ENCODE results near the gene VPS54. TPM values are rescaled to one million over a fixed set of nuclear protein-coding genes. Genes with fewer than 3 reads are reported as not detected.

Gene VPS54
- total RNA-seq, 1 donor from 2014 or later: 34.8 TPM

DNA sequence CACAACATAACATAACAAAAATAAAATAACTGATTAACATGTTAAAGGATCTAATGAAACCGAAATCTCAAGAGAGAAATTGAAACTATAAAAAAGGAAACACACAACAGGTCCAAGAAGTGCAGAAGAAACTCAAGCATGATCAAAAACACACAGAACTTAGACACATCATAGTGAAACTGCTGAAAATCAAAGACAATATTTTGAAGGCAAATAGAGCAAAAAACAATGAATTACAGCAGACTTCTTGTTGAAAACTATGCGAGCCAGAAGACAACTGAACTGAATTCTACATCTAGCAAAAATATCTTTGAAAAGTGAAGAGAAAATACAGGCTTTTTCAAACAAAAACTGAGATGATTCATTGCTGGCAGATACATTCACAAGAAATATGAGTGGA is 116.2 kb downstream of the VPS54 start:
- DNase-seq (ENCODE audit: low read depth): peak; percentile 18

GRCh38 chr2:63902149-63902548 is 117.1 kb downstream of the VPS54 start:
- no peak for DNase-seq (ENCODE audit: low read depth)

DNA sequence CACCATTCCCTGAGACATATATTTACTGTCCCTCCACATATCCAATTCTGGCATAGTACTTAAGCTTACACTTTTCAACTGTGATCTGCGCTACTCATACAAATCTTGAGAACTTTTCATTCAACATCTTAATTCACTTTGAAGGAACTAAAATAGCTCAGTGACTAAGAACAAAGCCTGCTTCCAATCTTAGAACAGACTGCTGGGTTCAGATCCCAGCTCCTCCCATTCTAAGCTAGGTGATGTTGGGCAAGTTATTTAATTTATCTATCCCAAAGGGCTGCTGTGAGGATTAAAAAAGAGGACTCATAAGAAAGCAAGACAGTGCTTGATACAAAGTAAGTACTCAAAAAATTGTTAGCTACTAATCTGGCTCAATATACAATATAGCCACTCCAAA is 119.6 kb downstream of the VPS54 start:
- DNase-seq (ENCODE audit: low read depth): no peak

DNA sequence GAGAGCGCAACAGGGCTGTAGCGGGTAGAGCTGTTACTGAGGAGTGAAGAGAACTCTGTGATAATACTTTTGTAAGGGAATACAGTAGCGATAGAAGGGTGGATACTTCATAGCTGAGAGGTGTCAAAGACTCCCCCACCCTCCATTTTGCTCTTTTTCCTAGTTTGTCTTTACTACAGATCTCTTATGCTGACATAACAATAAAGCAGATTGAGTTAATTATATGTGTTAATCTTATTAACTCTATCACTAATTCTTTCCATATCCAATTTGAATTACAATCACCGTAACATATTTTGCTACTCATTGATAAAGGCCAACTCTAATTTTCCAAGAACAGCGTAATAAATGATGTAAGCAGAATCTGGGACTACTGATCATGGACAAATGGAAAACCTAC is 120.4 kb downstream of the VPS54 start:
- no peak for DNase-seq (ENCODE audit: low read depth)

- no peak for DNase-seq (ENCODE audit: low read depth)
Observed at GRCh38 chr2:63894167-63894566, 125.1 kb downstream of the VPS54 start.

DNA sequence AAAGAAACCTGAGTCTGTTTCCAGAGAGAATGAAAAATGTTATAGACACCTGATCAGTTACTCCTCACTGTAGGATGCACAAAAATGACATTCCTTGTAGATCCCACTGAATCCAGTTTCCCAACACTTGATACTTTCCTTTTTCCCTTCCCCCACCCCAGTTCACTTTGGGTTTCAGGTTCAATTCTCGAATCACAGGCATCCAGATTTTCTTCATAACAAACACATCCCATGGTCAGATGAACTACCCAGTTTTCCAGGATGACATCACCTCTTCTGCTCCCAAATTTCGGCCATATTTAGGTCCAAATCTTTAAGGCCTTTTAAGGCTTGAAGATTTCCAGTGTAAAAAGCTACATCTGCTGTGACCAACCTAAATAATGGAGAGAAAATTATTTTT is 126.1 kb downstream of the VPS54 start:
- no peak for DNase-seq (ENCODE audit: low read depth)

DNA sequence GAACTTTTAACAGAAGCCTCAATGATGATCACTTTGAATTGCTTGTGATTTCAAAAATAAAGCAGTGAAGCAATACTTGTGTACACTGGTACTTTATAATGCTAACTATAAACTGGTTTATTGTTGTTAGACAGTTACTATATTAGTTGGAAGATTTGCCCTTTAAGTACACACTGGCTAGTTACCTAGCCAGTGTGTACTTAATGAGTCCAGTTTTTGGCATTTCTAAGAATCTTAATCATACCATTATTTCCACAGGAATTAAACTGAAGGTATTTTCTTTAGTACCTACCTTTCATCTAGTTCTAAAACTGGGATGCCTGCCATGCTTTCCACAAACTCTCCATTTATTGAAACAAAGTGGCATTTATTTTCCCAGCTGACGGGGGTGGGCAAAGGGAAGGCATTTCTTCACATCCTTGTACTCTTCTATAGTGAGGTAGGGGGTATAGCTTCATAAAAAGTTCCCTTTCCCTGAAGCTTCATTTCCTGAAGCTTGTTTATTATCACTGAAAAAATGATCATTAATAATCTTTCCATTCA is 127.7 kb downstream of the VPS54 start:
- DNase-seq (ENCODE audit: low read depth): no peak

DNA sequence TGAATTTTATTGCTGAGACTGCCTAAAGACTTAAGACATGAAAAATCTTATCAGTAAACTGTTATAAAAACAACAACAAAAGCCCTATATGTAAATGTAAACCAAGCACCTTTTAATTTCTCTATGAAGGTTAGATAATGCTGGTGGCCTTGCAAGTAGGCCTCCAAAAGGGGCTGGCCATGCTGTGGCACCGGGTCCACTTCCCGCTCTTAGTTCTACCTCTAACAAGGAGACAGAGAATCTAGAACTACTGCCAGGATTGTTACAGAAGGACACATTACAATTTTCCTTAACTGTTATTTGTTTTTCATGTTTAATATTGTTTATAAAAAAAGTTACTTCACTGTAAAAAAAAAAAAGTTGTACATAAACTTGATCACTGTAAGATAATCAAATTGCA is 128.6 kb downstream of the VPS54 start:
- no peak for DNase-seq (ENCODE audit: low read depth)

DNA sequence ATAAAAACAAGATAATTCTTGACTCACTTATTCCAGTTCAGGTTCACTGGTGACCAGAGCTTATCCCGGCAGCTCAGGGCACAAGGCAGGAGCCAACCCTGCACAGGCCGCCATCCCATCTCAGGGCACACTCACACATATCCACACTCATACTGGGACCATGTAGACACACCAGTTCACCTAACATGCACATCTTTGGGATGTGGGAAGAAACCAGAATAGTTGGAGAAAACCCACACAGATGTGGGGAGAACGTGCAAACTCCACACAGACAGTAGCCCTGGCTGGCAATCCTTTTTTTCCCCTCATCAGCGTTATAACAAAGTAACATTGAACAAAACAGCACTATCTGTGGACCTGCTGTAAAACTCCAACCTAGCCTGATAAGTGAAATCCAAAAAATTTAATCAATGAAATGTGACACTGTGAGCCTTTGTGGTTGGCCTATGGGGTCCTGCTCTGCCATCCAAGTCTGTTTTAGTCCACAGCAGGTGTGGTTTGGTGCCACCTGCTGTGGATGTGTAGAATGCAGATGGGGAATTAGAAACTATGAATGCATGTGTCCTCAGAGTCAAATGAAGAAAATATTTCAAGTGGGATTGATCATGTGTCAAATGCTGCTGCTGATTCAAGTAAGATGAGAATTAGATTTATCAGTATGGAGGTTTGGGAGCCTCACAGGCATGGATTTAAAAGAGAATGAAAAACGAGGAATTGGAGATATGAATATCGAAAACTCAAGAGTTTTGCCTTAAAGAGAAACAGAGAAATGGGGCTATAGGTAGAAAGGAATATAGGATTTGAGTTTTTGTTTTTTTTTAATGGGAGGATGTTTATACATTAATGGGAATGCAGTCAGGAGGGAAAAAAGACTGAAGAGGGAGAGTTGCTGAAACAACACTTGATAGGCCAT is 130.5 kb downstream of the VPS54 start:
- DNase-seq (ENCODE audit: low read depth): peak; percentile 44

DNA sequence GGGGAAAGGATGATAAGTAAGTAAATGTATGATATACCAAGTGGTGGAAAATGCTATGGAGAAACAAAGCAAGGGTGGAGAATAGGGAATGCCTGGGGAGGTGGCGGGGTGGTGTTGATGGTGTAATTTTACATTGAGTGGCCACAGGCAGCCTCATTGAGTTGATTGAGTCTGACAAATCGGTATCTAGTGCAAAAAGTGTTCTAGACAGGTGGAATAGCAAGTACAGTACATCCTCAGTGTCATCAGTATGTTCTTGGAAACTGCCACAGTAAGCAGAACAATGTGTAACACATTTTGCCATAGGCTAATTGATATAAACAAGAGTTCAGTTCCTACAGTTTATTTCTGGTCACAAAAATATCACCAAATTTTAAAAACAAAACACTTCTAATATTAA is 131.2 kb downstream of the VPS54 start:
- DNase-seq (ENCODE audit: low read depth): no peak

DNA sequence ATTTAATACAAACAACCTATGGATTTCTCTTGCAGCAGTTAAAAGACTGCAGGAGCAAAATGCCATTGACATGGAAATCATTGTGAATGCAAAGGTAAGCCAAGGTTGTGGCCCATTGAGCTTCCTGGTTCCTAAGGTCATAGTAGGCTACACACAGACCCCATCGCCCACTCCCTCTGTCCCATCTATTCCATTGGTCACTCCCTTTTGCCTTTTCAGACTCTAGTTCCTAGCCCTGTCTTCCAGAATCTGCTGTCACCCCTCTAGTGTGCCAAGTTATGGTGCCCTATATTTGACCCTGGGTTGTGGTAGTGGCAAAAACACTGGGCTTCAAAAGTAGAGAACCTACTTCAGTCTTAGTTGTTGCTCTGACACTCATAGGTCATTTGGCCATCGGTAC is 132.8 kb downstream of the VPS54 start:
- DNase-seq (ENCODE audit: low read depth): no peak

DNA sequence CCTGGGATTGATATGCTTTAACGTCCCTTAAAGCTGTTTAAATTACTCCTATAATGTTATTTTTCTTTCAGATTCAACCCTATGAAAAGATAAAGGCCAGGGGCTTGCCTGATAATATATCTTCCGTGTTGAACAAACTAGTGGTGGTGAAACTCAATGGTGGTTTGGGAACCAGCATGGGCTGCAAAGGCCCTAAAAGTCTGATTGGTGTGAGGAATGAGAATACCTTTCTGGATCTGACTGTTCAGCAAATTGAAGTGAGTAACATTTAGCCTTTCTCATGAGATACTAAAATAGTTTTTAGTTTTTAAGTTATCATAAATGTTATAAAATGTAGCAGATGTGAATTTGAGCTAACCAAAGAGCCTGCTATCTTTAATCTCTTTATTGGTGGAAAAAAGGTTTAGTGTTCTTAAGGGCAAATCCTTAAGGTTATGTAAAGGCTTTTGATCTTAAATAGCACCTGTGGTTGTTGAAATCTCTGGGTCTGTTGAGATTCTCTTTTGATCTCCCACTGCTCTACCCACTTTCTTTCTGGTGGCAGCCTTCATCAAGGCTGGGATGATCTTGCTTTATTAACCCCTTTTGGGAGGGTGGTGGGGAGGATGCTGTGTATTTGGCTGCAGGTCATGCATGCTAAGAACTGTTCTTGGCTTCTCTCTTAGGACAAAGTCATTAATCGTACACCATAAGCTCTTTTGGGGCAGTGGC is 136.7 kb downstream of the VPS54 start:
- no peak for DNase-seq (ENCODE audit: low read depth)

GRCh38 chr2:63881205-63881604 is 138.0 kb downstream of the VPS54 start:
- no peak for DNase-seq (ENCODE audit: low read depth)

DNA sequence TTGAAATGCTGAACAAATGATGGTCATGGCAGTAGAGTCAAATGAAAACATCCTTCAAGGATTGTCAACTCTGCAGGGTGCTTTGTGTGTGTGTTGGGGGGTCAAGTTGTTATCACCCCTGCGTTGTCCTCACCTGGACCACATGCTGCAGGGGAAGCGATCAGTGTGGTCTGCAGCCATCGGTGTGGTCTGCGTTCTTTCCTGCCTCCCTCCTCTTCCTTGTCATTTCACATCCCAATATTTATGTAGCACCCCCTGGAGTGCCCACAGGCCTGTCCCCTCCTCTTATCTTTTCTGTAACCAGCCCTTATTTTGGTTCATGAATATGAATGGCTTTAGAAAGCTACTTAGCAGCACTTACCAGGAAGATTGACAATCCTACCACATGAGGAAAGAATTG is 138.6 kb downstream of the VPS54 start:
- DNase-seq (ENCODE audit: low read depth): no peak

DNA sequence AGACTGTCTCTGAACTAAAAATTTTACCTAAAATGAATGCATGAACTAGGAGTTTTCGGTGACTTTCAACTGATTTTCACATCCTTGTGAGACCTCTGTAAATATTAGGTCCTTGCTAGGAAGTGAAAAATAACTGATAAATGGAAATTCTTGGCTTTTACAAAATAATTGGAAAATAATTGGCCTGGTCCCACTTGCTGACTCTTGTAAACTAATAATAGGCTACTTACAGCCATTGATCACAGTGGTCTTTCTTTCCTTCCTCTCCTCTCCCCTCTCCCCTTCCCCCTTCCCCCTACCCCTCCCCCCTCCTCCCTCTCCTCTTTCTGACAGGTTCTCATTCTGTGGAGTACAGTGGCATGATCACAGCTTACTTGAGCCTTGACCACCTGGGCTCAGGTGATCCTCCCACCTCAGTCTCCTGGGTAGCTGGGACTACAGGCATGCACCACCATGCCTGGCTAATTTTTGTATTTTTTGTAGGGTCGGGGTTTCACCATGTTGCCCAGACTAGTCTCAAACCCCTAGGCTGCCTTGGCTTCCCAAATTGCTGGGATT is 139.3 kb downstream of the VPS54 start:
- no peak for DNase-seq (ENCODE audit: low read depth)

DNA sequence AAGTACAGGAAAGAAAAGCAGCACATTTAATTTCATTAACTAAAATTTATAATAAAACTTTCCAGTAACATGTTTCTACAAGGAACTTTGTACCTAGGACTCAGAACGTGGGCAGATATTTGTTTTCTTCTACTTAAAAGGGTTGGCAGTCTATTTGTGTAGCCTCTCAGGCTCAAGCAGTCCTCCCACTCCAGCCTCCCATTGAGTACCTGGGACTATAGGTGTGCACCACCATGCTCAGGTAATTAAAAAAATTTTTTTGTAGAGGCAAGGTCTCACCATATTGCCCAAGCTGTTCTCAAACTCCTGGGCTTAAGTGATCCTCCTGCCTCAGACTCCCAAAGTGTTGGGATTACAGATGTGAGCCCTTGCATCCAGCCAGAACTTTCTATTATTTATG is 140.7 kb downstream of the VPS54 start:
- DNase-seq (ENCODE audit: low read depth): no peak

GRCh38 chr2:63876311-63876710 is 142.9 kb downstream of the VPS54 start:
- DNase-seq (ENCODE audit: low read depth): no peak

DNA sequence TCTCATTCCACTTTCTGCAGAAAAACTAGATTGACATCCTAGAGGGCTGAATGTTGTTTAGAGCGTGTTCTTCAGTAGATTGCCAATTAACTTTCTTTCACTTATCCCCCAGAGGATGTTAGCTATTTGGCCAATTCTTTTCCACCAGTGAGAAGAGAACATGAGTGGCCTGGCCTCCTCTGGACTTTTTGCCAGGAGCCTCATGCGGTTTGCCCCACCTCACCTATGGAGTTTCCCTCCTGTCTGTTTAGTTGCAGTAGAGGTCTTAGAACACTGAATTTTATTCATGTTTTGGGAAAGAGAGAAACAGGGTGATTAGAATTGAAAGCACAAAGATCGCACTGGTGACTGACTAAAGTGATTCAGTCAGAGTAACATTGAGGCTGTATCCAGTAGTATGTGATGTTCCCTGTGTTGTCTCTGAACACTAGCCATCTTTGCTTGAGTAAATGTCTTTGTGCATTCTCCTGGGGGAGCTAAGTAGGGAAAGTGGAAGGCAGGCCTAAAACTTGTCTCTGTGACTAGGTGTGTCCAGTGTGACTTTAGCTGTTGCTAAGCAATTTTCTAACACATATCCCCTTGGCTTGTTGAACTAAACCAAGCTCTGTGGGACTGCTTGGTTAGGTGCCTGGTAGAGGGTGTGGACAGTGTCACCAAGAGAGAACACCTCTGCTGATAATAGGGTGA is 143.5 kb downstream of the VPS54 start:
- DNase-seq (ENCODE audit: low read depth): no peak

- peak; percentile 25 for DNase-seq (ENCODE audit: low read depth)
Observed at GRCh38 chr2:63875131-63875527, 144.1 kb downstream of the VPS54 start.

GRCh38 chr2:63874204-63875130 is 144.8 kb downstream of the VPS54 start:
- DNase-seq (ENCODE audit: low read depth): no peak
